ENCODE measurements around the gene CLIP2. TPM values are rescaled to one million over a fixed set of nuclear protein-coding genes. Genes with fewer than 3 reads are reported as not detected.
"Not testable (repeated sequence)": the region's sequence is repeated elsewhere in the genome, so short reads cannot be mapped to it uniquely, and the experiment has no call there.

Gene CLIP2
- total RNA-seq, 2 donors from 2014 or later = 77.8 to 81.6 TPM

DNA sequence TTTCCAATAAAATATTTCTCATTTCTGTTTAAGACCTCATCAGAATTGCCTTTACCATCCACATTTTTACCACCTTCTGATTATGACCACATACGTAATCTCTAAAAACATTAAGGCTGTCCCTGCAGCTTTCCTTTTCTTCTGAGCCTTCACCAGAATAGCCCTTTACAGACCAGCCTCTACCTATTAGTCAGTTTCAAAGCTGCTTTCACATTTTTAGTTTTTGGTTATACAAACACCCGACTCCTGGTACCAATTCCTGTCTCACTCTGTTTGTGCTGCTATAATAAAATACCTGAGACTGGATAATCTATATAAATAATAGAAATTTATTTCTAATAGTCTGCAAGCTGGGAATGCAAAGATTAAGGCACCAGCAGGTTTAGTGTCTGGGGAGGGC is 149.1 kb downstream of the CLIP2 start:
- no peak overlapping the region for H3K9ac ChIP-seq (ENCODE audit: low read depth in 2 of 2, low read length in 2 of 2)
- DNase-seq = no peak
- no peak overlapping the region for H3K4me3 ChIP-seq

GRCh38 chr7:74439541-74439940 is 150.3 kb downstream of the CLIP2 start:
- no peak for DNase-seq
- no peak overlapping the region for H3K4me3 ChIP-seq
- TF ChIP-seq CTCF (IDR thresholded peaks at IDR 0.05) = no peak
- H3K27ac ChIP-seq = no peak overlapping the region
- H3K4me1 ChIP-seq = no peaks in the 10 kb centered on the region
- H3K36me3 ChIP-seq = no peaks in the 10 kb centered on the region
- H3K9me3 ChIP-seq = no peaks in the 10 kb centered on the region
- no peak overlapping the region for H3K9ac ChIP-seq (ENCODE audit: low read depth in 2 of 2, low read length in 2 of 2)
- no peaks in the 10 kb centered on the region for H3K27me3 ChIP-seq
- intact Hi-C loops (cut with DNase I) = no loop called here

More for the DNA sequence above, 149.1 kb downstream of the CLIP2 start:
- no peaks in the 10 kb centered on the region for H3K9me3 ChIP-seq
- no peaks in the 10 kb centered on the region for H3K36me3 ChIP-seq
- intact Hi-C loops (cut with DNase I) = no loop called here
- no peaks in the 10 kb centered on the region for H3K27me3 ChIP-seq
- H3K27ac ChIP-seq = no peak overlapping the region
- no peaks in the 10 kb centered on the region for H3K4me1 ChIP-seq
- no peak for TF ChIP-seq CTCF (IDR thresholded peaks at IDR 0.05)

GRCh38 chr7:74440143-74440542 is 150.9 kb downstream of the CLIP2 start:
- H3K27ac ChIP-seq; H3K4me3 ChIP-seq; H3K4me1 ChIP-seq; H3K36me3 ChIP-seq; intact Hi-C loops (cut with DNase I); DNase-seq; H3K9me3 ChIP-seq; H3K9ac ChIP-seq (ENCODE audit: low read depth in 2 of 2, low read length in 2 of 2); H3K27me3 ChIP-seq: not testable (repeated sequence)

DNA sequence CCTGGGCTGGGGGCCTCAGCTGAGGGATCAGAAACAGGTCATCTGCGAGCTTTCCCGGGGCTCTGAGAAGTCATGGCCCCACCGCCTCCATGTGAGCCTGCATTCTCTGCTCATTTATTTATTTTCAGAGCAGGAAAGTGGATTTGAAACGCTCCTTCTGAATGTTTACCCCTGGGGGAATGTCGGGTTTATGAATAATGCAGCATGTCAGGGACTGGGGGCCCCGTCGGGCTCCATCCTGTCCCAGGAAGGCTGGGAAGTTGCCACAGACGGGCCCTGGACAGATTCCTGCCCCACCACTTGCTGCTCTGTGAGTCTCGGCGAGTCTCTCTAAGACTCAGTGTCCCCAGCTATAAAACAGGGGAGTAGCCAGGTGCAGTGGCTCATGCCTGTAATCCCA is 152.6 kb downstream of the CLIP2 start:
- intact Hi-C loops (cut with DNase I) = no loop called here
- DNase-seq = no peak
- no peak overlapping the region for H3K27ac ChIP-seq
- no peaks in the 10 kb centered on the region for H3K9me3 ChIP-seq
- H3K4me1 ChIP-seq = no peaks in the 10 kb centered on the region
- H3K36me3 ChIP-seq = no peaks in the 10 kb centered on the region
- no peak overlapping the region for H3K4me3 ChIP-seq
- no peaks in the 10 kb centered on the region for H3K27me3 ChIP-seq
- TF ChIP-seq CTCF (IDR thresholded peaks at IDR 0.05) = no peak
- no peak overlapping the region for H3K9ac ChIP-seq (ENCODE audit: low read depth in 2 of 2, low read length in 2 of 2)

DNA sequence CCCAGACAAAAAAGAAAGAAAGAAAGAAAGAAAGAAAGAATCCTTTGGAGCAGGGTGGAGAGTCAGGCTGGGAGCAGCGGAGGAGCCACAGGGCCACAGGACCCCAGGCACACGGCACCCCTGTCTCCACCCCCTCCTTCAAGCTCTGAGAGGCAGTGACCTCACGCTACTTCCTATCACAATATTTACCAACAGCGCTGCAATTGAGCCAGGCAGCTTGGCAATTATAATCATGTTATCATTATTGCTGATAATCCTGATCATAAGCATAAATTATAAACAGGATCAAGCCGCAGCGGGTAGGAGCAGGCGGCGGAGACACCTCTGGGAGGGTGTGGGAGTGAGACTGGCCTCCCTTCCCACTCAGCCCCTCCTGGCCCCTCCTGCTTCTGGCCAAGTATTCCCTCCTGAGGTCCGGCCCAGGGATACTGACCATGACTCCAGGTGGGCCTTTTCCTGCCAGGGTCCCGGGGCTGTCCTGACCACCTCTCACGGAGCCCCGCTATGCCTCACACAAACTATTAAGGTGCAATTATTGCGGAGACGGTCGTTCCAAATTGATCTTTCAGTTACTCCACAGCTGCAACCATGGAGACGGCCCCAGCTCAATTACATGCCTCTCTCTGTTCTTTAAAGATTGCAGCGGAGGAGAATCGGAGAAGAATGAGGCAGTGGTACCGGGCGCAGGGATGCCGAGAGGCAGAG is 154.5 kb downstream of the CLIP2 start:
- intact Hi-C loops (cut with DNase I) = no loop called here
- no peaks in the 10 kb centered on the region for H3K27me3 ChIP-seq
- no peak overlapping the region for H3K9ac ChIP-seq (ENCODE audit: low read depth in 2 of 2, low read length in 2 of 2)

More for the DNA sequence above, 154.5 kb downstream of the CLIP2 start:
- no peaks in the 10 kb centered on the region for H3K36me3 ChIP-seq
- DNase-seq = no peak
- H3K9me3 ChIP-seq = no peaks in the 10 kb centered on the region
- no peak overlapping the region for H3K27ac ChIP-seq
- no peaks in the 10 kb centered on the region for H3K4me1 ChIP-seq
- TF ChIP-seq CTCF (IDR thresholded peaks at IDR 0.05) = no peak
- H3K4me3 ChIP-seq = no peak overlapping the region

Data from colonic mucosa (tissue), 4 donors.